IMR-90 (cell line): Measurements from ENCODE around the gene RAC3. TPM values are rescaled to one million over a fixed set of nuclear protein-coding genes. Genes with fewer than 3 reads are reported as not detected.

ENCODE experiments used
- ATAC-seq: fragments of 200-7000 bp; cut with Tn5 transposase; 2 replicates; pipeline ENCODE4 v1.9.1; 2020; ENCODE audit warnings: low read depth, mild to moderate bottlenecking, moderate library complexity
- BruUV-seq: library from RNA; stranded (reverse); fragments of 400-500 nt; replicated peaks from 2 replicates; lab custom pipeline; 2021; lab: Mats Ljungman, UMichigan
- CTCF ChIA-PET: fragments of 300-600 bp; formaldehyde crosslinking; extraction: SDS; loops from one replicate; lab custom pipeline; 2021; ENCODE audit warnings: antibody characterized with exemption; lab: Yijun Ruan, JAX
- POLR2A ChIA-PET: fragments of 300-600 bp; sonication (Branson Sonifier 250); formaldehyde crosslinking; loops from one replicate; lab custom pipeline; 2022; ENCODE audit warnings: antibody characterized with exemption; ENCODE audit not compliant: unreplicated experiment; lab: Charles Lee
- DNase-seq: peaks from one replicate; pipeline ENCODE4 v3.0.0; 2013
- H2AFZ ChIP-seq: replicated peaks from 2 replicates; pipeline ENCODE3; 2013; ENCODE audit warnings: low read length, mild to moderate bottlenecking; ENCODE audit not compliant: poor library complexity
- H2AK5ac ChIP-seq: 2 replicates; pipeline ENCODE4 v1.6.1; 2013; ENCODE audit warnings: low read depth, low read length, inconsistent platforms
- H2AK9ac ChIP-seq: replicated peaks from 2 replicates; pipeline ENCODE3; 2013; ENCODE audit warnings: mild to moderate bottlenecking, low read depth, low read length, moderate library complexity; ENCODE audit not compliant: poor library complexity
- H2BK120ac ChIP-seq: 2 replicates; pipeline ENCODE4 v1.6.1; 2013; ENCODE audit warnings: low read depth, low read length, inconsistent platforms
- H2BK15ac ChIP-seq: 3 replicates; pipeline ENCODE4 v1.6.1; 2013; ENCODE audit warnings: low read depth, low read length, inconsistent platforms
- H2BK20ac ChIP-seq: 2 replicates; pipeline ENCODE4 v1.6.1; 2013; ENCODE audit warnings: low read depth, mild to moderate bottlenecking, inconsistent platforms, low read length, moderate library complexity
- H2BK5ac ChIP-seq: 2 replicates; pipeline ENCODE4 v1.6.1; 2013; ENCODE audit warnings: mild to moderate bottlenecking, low read depth, low read length, inconsistent platforms; ENCODE audit not compliant: poor library complexity, severe bottlenecking
- H3K14ac ChIP-seq: replicated peaks from 2 replicates; pipeline ENCODE4 v1.6.1; 2013; ENCODE audit warnings: low read depth, low read length, inconsistent platforms
- H3K18ac ChIP-seq: 2 replicates; pipeline ENCODE4 v1.6.1; 2013; ENCODE audit warnings: low read depth, low read length, control low read depth
- H3K23ac ChIP-seq: 2 replicates; pipeline ENCODE4 v1.6.1; 2013; ENCODE audit warnings: low read depth, low read length, inconsistent platforms
- H3K27ac ChIP-seq: 2 replicates; pipeline ENCODE4 v1.5.1; 2013; ENCODE audit warnings: mild to moderate bottlenecking, control low read depth, low read length; ENCODE audit not compliant: insufficient read depth
- H3K27me3 ChIP-seq: 2 replicates; pipeline ENCODE4 v1.6.1; 2013; ENCODE audit warnings: low read length; ENCODE audit not compliant: control insufficient read depth, insufficient read depth
- H3K36me3 ChIP-seq: 2 replicates; pipeline ENCODE4 v1.6.1; 2013; ENCODE audit warnings: low read length, mixed read lengths; ENCODE audit not compliant: control insufficient read depth, insufficient read depth
- H3K4ac ChIP-seq: 2 replicates; pipeline ENCODE4 v1.6.1; 2013; ENCODE audit warnings: low read depth, low read length, inconsistent platforms
- H3K4me1 ChIP-seq: 2 replicates; pipeline ENCODE4 v1.6.1; 2013; ENCODE audit warnings: low read length, mixed read lengths; ENCODE audit not compliant: control insufficient read depth, insufficient read depth
- H3K4me2 ChIP-seq: 2 replicates; pipeline ENCODE4 v1.6.1; 2013; ENCODE audit warnings: low read depth, mild to moderate bottlenecking, control low read depth, low read length, moderate library complexity
- H3K4me3 ChIP-seq: 2 replicates; pipeline ENCODE4 v1.5.1; 2013; ENCODE audit warnings: low read depth, mild to moderate bottlenecking, control low read depth, low read length, moderate library complexity; ENCODE audit not compliant: insufficient read depth
- H3K56ac ChIP-seq: 2 replicates; pipeline ENCODE4 v1.6.1; 2013; ENCODE audit warnings: low read length, inconsistent platforms; ENCODE audit not compliant: insufficient read depth; ENCODE audit errors: extremely low read depth
- H3K79me1 ChIP-seq, 2 experiments: 2 replicates each; pipeline ENCODE4 v1.6.1; 2013; ENCODE audit warnings: low read length in 2 of 2, inconsistent platforms in 1 of 2, low read depth in 1 of 2
- H3K9ac ChIP-seq: 2 replicates; pipeline ENCODE4 v1.6.1; 2013; ENCODE audit warnings: low read depth, low read length, control low read depth
- H3K9me1 ChIP-seq: 2 replicates; pipeline ENCODE4 v1.6.1; 2013; ENCODE audit warnings: low read length, inconsistent platforms; ENCODE audit not compliant: insufficient read depth
- H3K9me3 ChIP-seq: 2 replicates; pipeline ENCODE4 v1.6.1; 2013; ENCODE audit warnings: low read length; ENCODE audit not compliant: control insufficient read depth, insufficient read depth
- H4K20me1 ChIP-seq: 2 replicates; pipeline ENCODE4 v1.6.1; 2013; ENCODE audit warnings: low read length, inconsistent platforms; ENCODE audit not compliant: insufficient read depth
- H4K5ac ChIP-seq: 2 replicates; pipeline ENCODE4 v1.6.1; 2013; ENCODE audit warnings: mild to moderate bottlenecking, low read depth, low read length, control low read depth
- H4K8ac ChIP-seq, 2 experiments: 2 replicates each; pipeline ENCODE4 v1.6.1; 2013; ENCODE audit warnings: low read depth in 2 of 2, low read length in 2 of 2, control low read depth in 1 of 2, inconsistent platforms in 1 of 2
- H4K91ac ChIP-seq: 2 replicates; pipeline ENCODE4 v1.6.1; 2013; ENCODE audit warnings: low read depth, low read length, inconsistent platforms; ENCODE audit not compliant: insufficient read depth
- BHLHE40 ChIP-seq: fragments of 150-350 bp; IDR thresholded peaks from 2 replicates; pipeline ENCODE4 v1.6.1; 2016; ENCODE audit warnings: mild to moderate bottlenecking, low read depth, low read length
- CHD1 ChIP-seq: IDR thresholded peaks from 2 replicates; pipeline ENCODE4 v1.6.1; 2012; ENCODE audit warnings: low read depth, low read length, improper control_type of control experiment
- FOS ChIP-seq: fragments of 150-350 bp; IDR thresholded peaks from 2 replicates; pipeline ENCODE4 v1.6.1; 2016; ENCODE audit warnings: low read depth, low read length
- MAFK ChIP-seq: IDR thresholded peaks from 2 replicates; pipeline ENCODE4 v1.6.1; 2012; ENCODE audit warnings: low read depth, low read length, improper control_type of control experiment
- MAZ ChIP-seq: IDR thresholded peaks from 2 replicates; pipeline ENCODE4 v1.6.1; 2012; ENCODE audit warnings: low read depth, mild to moderate bottlenecking, low read length, improper control_type of control experiment, moderate library complexity, borderline replicate concordance
- MXI1 ChIP-seq: IDR thresholded peaks from 2 replicates; pipeline ENCODE4 v1.6.1; 2012; ENCODE audit warnings: low read depth, mild to moderate bottlenecking, low read length, moderate library complexity, borderline replicate concordance
- NFE2L2 ChIP-seq: fragments of 150-350 bp; IDR thresholded peaks from 2 replicates; pipeline ENCODE4 v1.6.1; 2016; ENCODE audit warnings: low read depth, mild to moderate bottlenecking, low read length
- POLR2A ChIP-seq: IDR thresholded peaks from 2 replicates; pipeline ENCODE4 v1.6.1; 2012; ENCODE audit warnings: mild to moderate bottlenecking, low read depth, low read length
- RAD21 ChIP-seq: IDR thresholded peaks from 2 replicates; pipeline ENCODE4 v1.6.1; 2012; ENCODE audit warnings: low read length, improper control_type of control experiment
- RCOR1 ChIP-seq: IDR thresholded peaks from 2 replicates; pipeline ENCODE4 v1.6.1; 2012; ENCODE audit warnings: mild to moderate bottlenecking, low read length, improper control_type of control experiment; ENCODE audit not compliant: insufficient replicate concordance
- RFX5 ChIP-seq: IDR thresholded peaks from 2 replicates; pipeline ENCODE4 v1.8.0; 2012; ENCODE audit warnings: low read depth, mild to moderate bottlenecking, low read length, moderate library complexity
- SMC3 ChIP-seq: fragments of 150-350 bp; IDR thresholded peaks from 2 replicates; pipeline ENCODE4 v1.6.1; 2016; ENCODE audit warnings: low read depth, mild to moderate bottlenecking, antibody characterized with exemption, low read length, moderate library complexity
- WGBS, 2 experiments: methylation state at CpG; one replicate each; pipeline versions ENCODE4 v1.1.5 to v1.1.7; 2013; ENCODE audit warnings: missing lambda C conversion rate in 2 of 2; ENCODE audit not compliant: insufficient read length in 1 of 2; ENCODE audit errors: extremely low coverage in 2 of 2; 5-methylcytosine and 5-hydroxymethylcytosine counted together
- dilution Hi-C: fragments of 300-500 bp; cut with HindIII; formaldehyde crosslinking; loops from one replicate; pipeline ENCODE4 v1.14.3; 2018; ENCODE audit warnings: low sequenced_read_pairs; ENCODE audit not compliant: unreplicated experiment
- in situ Hi-C: fragments of 300-500 bp; cut with MboI; formaldehyde crosslinking; loops from 3 replicates; pipeline ENCODE4 v1.14.3; 2019; ENCODE audit warnings: low sequenced_read_pairs, inconsistent platforms, mixed read lengths
- intact Hi-C: fragments of 100-400 bp; cut with micrococcal nuclease; formaldehyde crosslinking; loops from 2 replicates; pipeline ENCODE4 v1.10.0; 2022
- polyA plus RNA-seq, 3 experiments: library from polyadenylated mRNA; depleted of rRNA; stranded (reverse); fragments of >200 nt; gene quantifications; 2 replicates each; pipeline ENCODE4 v1.2.3, GENCODE V29; 2012; ENCODE audit warnings: low replicate concordance in 1 of 3
- total RNA-seq: library from RNA; depleted of rRNA; stranded (reverse); fragments of >200 nt; gene quantifications from 2 replicates; pipeline ENCODE4 v1.2.3, GENCODE V29; 2012
- TF ChIP-seq, protein P1 (sequence below): fragments of 150-350 bp; IDR thresholded peaks from 2 replicates; pipeline ENCODE4 v1.6.1; 2017; ENCODE audit warnings: mild to moderate bottlenecking, antibody characterized with exemption, low read length, low read depth
- TF ChIP-seq, protein P2 (sequence below): fragments of 150-350 bp; IDR thresholded peaks from 2 replicates; pipeline ENCODE4 v1.6.1; 2016; ENCODE audit warnings: low read depth, mild to moderate bottlenecking, low read length, moderate library complexity, borderline replicate concordance
- TF ChIP-seq, protein P3 (sequence below): conservative IDR thresholded peaks from 2 replicates; pipeline ENCODE4 v1.5.1; 2012; ENCODE audit warnings: mild to moderate bottlenecking, low read depth, low read length, improper control_type of control experiment

Gene RAC3
- total and polyA plus RNA-seq, 2 of the 4 experiments (the other 2 are of a cell fraction) = 5.7 to 23.4 TPM

DNA sequence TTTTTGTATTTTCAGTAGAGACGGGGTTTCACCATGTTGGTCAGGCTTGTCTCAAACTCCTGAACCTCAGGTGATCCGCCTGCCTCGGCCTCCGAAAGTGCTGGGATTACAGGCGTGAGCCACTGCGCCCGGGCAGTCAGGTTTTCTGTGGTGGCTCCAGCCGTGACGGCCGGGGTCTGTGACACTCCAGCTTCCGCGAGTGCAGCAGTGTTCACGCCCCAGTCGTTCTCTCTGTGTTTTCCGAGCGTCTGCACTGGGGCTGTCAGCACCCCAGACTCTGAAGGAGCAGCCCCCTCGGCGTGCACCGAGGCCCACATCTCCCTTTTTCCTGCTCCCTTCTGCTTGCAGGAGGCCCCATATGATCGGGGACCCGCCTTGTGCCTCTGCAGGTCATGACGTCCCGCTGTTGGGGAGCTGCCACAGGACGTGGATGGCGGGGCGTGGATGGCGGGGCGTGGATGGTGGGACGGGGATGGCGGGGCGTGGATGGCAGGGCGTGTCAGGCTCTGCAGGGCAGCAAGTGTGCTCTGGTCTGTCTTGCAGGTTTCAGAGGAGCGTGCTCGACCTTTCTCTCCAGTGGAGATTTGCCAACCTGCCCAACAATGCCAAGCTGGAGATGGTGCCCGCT is 48.4 kb upstream of the RAC3 start:
- Histone ChIP-seq H3K4ac (no peak overlapping the region), H2BK15ac (no peak overlapping the region), H4K5ac (no peak overlapping the region), H4K8ac (no peak overlapping the region), H3K36me3 (peaks cover 36% of the 10 kb centered on the region), H3K4me2 (no peak overlapping the region), H3K18ac (no peak overlapping the region), H3K4me3 (no peak overlapping the region), H2BK20ac (no peak overlapping the region), H2BK120ac (no peak overlapping the region), H3K27ac (no peak overlapping the region), H3K4me1 (no peaks in the 10 kb centered on the region), H3K79me1 (peaks cover 10 to 20% of the 10 kb centered on the region in 2 experiments; a peak in 3 of 4 replicates), H2AK9ac (no peak overlapping the region), H2BK5ac (no peak overlapping the region), H4K20me1 (no peaks in the 10 kb centered on the region), H3K23ac (no peak overlapping the region), H3K56ac (no peak overlapping the region), H3K14ac (no peak overlapping the region), H3K27me3 (no peaks in the 10 kb centered on the region), H3K9me3 (no peaks in the 10 kb centered on the region), H4K91ac (no peak overlapping the region), H2AK5ac (no peak overlapping the region), H3K9ac (no peak overlapping the region), H2AFZ (no peak overlapping the region), H3K9me1 (peaks cover 7% of the 10 kb centered on the region)
- in situ Hi-C loops = no loop called here
- ChIA-PET POLR2A (no interaction called here), CTCF (no interaction called here)
- DNase-seq (no peak), ATAC-seq (no peak)
- dilution Hi-C loops = no loop called here
- intact Hi-C loops = no loop called here
- 97% methylated on average over 13 of the region's 35 CpGs; no CpG with 5 or more reads in 1 of the 2 experiments for WGBS, 2 experiments
- no TSS peak for BruUV-seq
- TF ChIP-seq POLR2A (no peak), FOS (no peak), MXI1 (no peak), MAFK (no peak), NFE2L2 (no peak), RFX5 (no peak), SMC3 (no peak), BHLHE40 (no peak), CHD1 (no peak), RCOR1 (no peak), RAD21 (no peak), MAZ (no peak)
- TF ChIP-seq, protein P1, sequence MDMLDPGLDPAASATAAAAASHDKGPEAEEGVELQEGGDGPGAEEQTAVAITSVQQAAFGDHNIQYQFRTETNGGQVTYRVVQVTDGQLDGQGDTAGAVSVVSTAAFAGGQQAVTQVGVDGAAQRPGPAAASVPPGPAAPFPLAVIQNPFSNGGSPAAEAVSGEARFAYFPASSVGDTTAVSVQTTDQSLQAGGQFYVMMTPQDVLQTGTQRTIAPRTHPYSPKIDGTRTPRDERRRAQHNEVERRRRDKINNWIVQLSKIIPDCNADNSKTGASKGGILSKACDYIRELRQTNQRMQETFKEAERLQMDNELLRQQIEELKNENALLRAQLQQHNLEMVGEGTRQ = no peak
- TF ChIP-seq, protein P2, sequence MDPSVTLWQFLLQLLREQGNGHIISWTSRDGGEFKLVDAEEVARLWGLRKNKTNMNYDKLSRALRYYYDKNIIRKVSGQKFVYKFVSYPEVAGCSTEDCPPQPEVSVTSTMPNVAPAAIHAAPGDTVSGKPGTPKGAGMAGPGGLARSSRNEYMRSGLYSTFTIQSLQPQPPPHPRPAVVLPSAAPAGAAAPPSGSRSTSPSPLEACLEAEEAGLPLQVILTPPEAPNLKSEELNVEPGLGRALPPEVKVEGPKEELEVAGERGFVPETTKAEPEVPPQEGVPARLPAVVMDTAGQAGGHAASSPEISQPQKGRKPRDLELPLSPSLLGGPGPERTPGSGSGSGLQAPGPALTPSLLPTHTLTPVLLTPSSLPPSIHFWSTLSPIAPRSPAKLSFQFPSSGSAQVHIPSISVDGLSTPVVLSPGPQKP = no peak
- TF ChIP-seq, protein P3, sequence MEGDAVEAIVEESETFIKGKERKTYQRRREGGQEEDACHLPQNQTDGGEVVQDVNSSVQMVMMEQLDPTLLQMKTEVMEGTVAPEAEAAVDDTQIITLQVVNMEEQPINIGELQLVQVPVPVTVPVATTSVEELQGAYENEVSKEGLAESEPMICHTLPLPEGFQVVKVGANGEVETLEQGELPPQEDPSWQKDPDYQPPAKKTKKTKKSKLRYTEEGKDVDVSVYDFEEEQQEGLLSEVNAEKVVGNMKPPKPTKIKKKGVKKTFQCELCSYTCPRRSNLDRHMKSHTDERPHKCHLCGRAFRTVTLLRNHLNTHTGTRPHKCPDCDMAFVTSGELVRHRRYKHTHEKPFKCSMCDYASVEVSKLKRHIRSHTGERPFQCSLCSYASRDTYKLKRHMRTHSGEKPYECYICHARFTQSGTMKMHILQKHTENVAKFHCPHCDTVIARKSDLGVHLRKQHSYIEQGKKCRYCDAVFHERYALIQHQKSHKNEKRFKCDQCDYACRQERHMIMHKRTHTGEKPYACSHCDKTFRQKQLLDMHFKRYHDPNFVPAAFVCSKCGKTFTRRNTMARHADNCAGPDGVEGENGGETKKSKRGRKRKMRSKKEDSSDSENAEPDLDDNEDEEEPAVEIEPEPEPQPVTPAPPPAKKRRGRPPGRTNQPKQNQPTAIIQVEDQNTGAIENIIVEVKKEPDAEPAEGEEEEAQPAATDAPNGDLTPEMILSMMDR = no peak
